T-helper 2 cell treated with Interferon-gamma antibody and Interleukin-4, amounts not matched to agents 100 ng/mL and 5 ng/mL, for 36 hours (primary cell): ENCODE results near the gene UFSP1. TPM values are rescaled to one million over a fixed set of nuclear protein-coding genes. Genes with fewer than 3 reads are reported as not detected.
"Not testable (repeated sequence)": the region's sequence is repeated elsewhere in the genome, so short reads cannot be mapped to it uniquely, and the experiment has no call there.

Source experiments
- intact Hi-C: fragments of 100-400 bp; cut with micrococcal nuclease; formaldehyde crosslinking; loops from one replicate; pipeline ENCODE4 v1.15.1; 2023
- total RNA-seq: library from RNA; stranded (reverse); gene quantifications from 2 replicates; pipeline ENCODE4 v1.2.3, GENCODE V29; 2022

UFSP1 gene
- total RNA-seq = 2.9 and 3.5 TPM in 2 replicates

DNA sequence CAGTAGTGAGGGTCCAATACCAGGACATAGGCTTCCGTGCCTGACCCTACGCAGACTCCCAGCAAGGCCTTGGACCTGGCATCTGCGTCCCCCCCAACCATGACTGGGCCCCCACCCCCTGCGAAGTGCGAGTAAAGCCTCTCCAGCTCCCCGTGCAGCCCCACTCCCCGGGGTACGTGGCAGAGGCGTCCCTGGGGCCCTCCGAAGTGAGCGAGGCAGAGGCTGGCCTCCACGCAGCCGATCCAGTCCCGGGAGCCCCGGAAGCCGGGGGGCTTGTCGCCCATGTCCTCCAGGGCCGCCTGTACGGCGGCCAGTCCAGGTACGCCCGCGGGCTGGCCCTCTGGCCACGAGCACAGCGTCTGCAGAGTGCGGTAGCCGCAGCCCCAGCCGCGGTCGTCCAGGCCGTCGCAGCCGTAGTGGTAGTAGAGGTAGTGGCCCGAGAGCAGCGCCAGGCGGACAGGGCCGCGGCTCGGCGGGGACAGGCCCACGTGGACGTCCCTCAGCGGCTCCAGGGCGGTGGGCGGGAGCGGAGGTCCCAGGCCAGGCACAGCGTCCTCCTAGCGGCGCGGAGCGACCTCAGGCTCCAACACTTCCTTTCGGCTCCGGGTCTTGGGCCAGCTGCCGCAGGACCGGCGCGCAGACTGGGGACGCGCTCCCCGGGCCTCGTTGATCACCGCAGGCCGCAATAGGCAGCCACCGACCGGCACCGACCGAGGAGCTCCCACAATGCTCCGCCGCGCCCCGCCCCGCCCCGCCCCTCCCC, at the start of gene UFSP1:
UFSP1 (minus strand) TSS at position 728 of the 763 bp plus-strand sequence; CDS start at position 284, 444 bp downstream.
- intact Hi-C loops = loop anchor here (1.0 to 10.0 kb wide), 4 partner anchors 37 to 454 kb away; partner anchors contain the start of genes FIS1, PPP1R35, SLC12A9 and VGF

DNA sequence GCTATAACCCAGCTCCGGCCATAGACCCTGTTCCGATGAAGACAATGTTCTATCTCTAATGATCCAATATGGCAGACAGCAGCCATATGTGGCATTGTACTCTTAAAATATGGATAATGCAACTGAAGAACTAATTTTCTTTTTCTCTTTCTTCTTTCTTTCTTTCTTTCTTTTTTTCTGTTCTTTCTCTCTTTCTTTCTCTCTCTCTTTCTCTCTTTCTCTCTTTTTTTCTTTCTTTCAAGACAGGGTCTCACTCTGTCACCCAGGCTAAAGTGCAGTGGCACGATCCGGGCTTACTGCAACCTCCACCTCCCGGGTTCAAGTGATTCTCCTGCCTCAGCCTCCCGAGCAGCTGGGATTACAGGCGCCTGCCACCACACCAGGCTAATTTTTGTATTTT, 46.7 kb upstream of the UFSP1 start:
- intact Hi-C loops = not testable (repeated sequence)

DNA sequence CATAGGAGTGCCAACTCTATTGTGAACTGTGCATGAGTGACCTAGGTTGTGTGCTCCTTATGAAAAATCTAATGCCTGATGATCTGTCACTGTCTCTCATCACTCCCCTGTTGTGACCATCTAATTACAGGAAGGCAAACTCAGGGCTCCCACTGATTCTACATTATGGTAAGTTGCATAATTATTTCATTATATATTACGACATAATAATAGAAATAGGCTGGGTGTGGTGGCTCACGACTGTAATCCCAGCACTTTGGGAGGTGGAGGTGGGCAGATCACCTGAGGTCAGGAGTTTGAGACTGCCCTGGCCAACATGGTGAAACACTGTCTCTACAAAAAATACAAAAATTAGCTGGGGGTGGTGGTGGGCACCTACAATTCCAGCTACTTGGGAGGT, 45.9 kb upstream of the UFSP1 start:
- intact Hi-C loops = not testable (repeated sequence)

DNA sequence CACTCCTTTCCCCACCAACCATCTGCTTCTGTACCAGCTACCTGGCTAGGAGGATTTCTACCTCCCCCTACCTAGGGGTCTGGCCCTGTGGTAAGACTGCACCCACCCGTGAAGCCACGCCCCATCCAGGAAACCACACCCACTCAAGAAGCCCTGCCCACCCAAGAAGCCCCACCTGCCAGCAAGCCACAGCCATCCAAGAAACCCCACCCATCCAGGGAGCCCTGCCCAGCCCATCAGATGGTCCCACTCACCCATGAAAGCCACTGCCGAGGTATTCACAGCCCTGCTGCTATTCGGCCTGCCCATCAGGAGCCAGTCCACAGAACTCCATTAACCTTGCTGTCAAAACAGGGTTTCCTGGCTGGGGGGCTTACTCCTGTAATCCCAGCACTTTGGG, 44.2 kb upstream of the UFSP1 start:
- intact Hi-C loops = no loop called here

DNA sequence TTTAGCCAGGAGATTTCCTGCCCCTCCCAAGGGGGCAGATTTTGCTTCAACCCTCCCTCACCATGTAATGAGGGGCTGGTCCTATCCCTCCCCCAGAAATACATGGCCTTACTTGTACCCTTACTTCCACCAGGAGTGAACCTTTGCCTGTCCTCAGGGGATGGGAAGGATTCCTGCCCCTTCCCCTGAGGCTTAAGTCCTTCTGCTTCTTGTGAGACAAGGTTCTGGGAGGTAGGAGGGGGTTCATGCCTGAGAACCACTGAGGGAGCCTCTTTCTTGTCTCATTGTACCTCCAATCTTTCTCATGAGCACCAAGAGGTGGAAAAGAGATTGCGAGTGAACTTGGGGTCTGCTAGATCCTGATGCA, 40.3 kb upstream of the UFSP1 start:
- intact Hi-C loops = no loop called here

DNA sequence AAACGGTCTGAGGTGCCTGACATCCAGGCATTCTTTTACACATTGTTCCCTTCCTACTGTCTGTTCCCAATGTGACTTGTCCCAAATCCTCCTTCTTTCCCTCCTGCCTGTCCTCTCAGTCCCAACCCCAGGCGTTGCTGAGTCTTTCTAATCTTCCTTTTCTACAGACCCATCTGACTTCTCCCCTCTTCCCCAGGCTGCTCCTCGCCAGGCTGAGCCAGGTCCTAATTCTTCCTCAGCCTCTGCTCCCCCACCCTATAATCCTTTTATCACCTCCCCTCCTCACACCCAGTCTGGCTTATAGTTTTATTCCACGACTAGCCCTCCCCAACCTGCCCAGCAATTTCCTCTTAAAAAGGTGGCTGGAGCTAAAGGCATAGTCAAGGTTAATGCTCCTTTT, 34.1 kb upstream of the UFSP1 start:
- intact Hi-C loops = not testable (repeated sequence)

DNA sequence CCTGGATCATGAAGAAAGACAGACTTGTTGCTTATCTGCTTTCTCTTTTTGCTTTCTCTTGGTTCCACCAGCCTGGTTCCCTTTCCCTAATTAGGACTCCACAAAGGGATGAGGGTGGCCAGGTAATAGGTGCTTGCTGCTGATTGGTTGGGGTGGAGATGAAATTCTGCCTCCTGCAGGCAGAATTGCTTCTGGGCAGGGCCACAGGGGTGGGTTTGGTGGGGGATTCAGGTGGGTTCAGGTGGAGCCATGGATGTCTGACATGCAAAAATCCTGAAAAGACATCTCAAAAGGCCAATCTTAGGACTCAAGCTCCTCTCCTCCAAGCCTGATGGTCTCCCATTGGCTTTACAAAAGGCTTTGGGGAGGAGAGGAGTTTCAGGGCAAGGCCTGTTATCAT, 31.5 kb upstream of the UFSP1 start:
- intact Hi-C loops = no loop called here

DNA sequence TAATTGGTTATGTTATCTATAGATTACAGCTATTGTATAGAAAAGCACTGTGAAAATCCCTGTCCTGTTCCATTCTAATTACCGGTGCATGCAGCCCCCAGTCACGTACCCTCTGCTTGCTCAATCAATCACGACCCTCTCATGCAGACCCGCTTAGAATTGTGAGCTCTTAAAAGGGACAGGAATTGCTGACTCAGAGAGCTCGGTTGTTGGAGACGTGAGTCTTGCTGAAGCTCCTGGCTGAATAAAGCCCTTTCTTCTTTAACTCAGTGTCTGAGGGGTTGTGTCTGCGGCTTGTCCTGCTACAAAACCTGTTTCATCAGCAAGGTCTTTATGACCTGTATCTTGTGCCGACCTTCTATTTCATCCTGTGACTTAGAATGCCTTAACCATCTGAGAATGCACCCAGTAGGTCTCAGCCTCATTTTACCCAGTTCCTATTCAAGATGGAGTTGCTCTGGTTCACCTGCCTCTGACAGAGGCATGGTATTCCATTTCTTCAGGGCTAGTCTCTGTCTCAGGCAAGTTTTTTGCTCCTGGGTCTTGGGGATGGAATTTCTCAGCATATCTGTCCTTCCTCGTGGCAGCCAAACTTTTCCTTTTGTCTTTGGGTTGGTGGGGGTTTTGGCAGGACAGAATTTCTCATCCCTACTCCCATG, 30.4 kb upstream of the UFSP1 start:
- intact Hi-C loops = not testable (repeated sequence)

DNA sequence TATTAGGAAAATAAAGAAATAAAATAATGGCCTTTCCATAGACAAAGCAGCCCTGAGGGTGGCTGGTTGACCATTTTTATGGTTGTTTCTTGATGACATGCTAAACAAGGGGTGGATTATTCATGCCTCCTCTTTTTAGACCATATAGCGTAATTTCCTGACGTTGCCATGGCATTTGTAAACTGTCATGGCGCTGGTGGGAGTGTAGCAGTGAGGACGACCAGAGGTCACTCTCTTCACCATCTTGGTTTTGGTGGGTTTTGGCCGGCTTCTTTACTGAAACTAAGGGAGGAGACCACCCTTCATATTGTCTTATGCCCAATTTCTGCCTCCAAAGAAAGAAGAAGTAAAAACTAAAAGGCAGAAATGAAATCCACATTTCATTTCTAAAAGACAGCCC, 29.8 kb upstream of the UFSP1 start:
- intact Hi-C loops = not testable (repeated sequence)

DNA sequence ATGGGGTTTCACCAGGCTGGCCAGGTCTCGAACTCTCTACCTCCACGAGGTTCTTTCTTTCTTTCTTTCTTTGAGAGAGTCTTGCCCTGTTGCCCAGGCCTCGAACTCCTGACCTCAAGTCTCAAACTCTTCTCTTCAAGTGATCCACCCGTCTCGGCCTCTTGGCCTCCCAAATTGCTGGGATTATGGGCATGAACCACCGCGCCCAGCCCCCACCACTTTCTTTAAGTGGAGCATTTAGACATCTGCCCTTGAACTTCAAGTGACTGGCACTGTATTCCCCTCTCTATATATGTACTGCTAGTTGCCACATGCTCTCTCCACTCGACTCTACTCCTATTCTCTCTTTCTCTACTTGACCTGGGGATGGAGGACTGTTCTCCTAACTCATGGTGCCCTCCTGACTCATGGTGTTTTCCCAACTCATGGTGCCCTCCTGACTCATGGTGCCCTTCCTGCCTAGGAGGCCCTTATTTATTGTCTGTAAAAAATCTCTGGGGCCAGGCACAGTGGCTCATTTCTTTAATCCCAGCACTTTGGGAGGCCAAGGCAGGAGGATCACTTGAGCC, 25.4 kb upstream of the UFSP1 start:
- intact Hi-C loops = no loop called here

DNA sequence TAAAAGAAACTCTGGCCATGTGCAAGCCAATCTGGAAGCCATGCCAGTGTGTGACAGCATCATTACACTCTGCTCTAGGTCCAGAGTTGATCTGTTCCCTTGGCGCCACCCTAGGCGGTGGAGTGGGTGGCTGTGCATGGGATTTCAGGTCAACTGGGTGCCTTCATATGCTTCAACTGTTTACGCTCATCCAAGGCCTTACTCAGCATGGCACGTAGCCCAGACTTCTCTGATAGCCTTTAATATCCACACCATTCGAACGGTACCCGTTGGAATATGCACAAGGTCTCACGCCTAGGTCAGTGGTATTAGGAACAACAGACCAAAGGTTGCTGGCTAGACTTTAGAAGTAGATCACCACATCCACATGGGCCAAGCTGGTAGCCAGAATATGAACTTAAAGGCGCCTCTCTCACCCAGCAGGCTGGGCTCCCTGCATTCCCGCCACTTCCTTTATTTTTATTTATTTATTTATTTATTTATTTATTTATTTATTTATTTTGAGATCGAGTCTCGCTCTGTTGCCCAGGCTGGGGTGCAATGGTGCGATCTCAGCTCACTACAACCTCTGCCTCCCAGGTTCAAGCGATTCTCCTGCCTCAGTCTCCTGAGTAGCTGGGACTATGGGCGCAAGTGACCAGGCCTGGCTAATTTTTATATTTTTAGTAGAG, 24.8 kb upstream of the UFSP1 start:
- intact Hi-C loops = no loop called here

DNA sequence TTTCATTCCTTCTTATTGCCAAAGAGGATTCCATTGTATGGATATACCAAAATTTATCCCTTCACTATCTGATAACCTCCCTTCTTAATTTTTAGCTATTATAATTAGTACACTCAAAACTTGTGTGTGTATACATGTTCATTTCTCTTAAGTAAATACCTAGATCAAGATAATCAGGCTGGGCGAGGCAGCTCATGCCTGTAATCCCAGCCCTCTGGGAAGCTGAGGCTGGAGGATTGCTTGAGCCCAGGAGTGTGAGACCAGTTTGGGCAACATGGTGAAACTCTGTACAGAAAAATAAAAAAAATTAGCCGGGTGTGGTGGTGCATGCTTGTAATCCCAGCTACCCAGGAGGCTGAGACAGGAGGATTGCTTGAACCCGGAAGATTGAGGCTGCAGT, 22.0 kb upstream of the UFSP1 start:
- intact Hi-C loops = no loop called here

DNA sequence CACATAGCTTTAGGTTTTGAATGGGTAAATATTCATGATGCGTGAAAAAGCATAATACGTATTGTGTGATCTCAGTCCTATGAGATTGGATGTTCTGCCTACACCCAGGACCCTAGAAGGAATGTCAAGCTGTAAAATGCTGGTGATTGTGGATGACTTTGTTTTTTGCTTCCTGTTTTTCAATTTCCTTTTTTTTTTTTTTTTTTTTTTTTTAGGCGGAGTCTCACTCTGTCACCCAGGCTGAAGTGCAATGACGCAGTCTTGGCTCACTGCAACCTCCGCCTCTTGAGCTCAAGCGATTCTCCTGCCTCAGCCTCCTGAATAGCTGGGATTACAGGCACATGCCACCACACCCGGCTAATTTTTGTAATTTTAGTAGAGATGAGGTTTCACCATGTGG, 20.9 kb upstream of the UFSP1 start:
- intact Hi-C loops = not testable (repeated sequence)

DNA sequence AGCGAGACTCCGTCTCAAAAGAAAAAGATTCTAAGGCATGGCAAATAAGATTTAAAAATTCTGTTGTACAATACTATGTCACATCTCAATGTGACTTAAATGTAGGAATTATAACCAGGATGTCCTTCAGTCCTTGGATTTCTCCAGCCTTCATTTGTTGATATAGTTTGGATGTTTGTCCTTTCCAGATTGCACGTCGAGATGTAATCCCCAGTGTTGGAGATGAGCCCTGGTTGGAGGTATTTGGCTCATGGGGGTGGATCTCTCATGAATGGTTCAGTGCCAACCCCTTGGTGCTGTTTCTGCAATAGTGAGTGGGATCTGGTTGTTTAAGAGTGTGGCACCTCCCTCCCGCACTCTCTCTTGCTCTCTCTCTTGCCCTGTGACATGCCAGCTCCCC, 19.0 kb upstream of the UFSP1 start:
- intact Hi-C loops = no loop called here

DNA sequence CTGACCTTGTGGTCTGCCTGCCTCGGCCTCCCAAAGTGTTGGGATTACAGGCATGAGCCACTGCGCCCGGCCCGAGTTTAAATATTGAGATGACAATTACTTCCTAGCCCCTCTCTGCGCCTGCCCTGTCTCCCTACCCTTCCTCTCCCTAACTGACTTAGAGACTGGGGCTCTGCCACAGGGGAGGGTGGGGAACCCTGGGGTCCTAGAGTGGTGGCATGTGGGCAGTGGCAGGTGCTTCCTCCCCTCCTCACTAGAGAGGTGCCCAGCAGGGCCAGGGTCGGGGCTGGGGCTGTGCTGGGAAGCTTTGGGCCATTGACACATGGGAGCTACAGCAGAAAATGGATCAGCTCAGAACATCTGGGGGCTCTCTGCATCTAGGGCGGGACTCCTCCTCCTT, 13.1 kb upstream of the UFSP1 start:
- intact Hi-C loops = no loop called here

DNA sequence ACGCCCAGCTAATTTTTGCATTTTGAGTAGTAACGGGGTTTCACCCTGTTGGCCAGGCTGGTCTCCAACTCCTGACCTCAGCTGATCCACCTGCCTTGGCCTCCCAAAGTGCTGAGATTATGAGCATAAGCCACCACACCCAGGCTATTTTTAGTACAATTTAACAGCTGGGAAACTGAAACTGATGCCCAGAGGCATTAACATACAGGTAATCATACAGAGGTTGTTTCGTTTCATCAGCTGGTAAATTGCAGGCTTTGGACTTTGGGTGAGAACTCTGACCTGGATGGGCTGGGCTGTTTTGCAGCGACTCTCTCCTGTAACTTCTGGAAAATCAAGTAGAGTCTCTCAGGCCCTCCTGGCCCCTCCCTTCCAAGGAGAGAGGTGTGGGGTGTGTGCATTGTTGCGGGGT, 12.4 kb upstream of the UFSP1 start:
- intact Hi-C loops = no loop called here

DNA sequence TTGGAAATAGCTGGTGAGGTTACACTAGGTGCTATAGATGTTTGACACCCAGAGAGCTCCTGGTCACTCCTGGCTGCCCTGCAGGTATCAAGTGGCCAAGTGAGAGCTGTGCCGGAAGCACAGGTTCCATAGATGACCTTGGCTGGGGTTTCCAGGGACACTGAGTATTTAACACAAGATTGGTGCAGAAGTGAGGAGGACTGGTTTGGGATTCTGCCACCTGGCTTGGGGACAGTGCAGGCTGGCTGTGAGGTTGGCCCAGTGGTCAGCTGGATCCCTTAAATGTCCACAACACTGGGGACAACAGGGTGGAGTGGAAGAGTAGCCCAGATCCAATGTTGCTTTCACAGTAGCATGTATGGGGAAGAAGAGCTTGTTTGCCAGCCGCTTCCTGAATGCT, 11.5 kb upstream of the UFSP1 start:
- intact Hi-C loops = no loop called here

DNA sequence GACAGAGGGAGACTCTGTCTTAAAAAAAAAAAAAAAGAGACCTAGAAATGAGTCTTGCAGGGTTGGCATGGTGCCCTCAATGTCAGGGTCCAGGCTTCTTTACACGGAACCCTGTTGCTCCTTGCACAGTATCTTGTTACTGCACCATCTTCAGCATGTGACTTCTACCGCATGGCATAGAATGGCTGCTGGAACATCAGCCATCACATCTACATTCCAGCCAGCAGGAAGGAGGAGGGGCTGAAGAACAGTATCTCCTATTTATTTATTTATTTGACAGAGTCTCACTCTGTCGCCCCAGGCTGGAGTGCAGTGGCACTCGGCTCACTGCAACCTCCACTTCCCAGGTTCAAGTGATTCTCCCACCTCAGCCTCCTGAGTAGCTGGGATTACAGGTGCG, 9.9 kb upstream of the UFSP1 start:
- intact Hi-C loops = no loop called here

DNA sequence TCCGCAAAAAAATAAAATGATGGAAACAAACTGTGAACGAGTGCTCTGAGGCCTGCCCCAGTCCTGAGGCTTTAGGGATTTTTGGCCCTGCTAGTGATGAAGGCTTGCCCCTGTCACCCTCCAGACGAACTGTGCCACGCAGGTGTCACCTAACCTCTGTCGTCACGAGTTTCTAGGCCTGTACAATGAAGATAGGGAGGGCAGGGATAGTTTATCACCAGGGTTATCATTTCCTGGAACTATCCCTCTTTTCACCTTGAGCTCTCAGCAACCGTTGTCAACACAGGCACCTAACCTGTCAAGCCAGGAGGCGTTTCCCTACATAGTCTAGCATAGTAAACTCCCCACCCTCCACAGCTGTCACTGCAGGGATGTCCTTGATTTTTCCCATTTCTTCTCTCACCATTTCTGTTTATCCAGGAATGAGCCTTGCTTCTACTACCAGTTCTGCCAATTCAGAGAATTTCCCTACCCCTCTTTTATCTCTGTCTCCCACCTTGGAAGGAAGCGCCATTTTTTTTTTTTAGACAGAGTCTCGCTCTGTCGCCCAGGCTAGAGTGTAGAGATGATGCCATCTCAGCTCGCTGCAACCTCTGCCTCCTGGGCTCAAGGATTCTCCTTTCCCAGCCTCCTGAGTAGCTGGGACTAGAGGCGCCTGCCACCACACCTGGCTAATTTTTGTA, 8.4 kb upstream of the UFSP1 start:
- intact Hi-C loops = loop anchor here (1.0 kb wide), 1 partner anchor 161 kb away; no protein-coding TSS in a partner anchor

DNA sequence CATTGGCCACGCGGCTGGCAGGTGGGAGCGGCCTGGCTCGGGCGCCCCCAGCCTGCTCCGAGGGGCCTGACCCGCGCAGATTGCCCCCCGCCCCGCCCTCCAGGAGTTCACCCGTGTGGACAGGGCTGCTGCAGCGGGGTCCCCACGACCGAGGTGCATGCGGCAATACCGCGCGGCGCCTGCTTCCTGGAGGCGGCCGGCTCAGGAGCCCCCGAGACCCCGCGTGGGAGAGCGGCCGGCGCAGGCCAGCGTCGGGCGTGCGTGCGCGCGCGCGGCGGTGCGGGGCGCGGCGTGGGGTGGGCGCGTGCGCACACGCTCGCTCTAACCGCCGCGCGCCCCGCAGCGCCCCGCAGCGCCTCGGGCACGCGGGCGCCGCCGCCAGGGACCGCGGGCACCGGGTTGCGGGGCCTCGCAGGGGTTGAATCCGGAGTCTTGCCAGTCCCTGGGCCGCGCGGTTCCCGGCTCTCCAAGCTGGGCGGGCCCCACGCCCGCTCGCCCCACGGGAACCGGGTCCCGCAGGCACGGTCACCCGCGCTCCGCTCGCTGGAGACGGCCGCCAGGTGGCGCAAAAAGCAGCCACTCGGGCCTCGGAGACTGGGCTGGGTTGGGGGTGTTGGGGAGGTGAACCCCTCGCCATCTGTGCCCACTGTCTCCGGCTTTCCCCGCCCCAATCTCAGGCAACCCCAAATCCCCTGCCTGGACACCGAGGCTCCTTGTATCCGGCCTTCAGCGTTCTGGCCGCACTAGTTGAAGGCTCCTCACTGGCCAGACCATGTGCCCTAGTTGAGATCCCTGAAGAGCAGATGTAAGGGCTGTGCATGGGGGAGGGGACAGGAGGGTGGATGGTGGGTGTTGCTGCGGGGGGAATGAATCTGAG, 7.5 kb upstream of the UFSP1 start:
- intact Hi-C loops = loop anchor here (1.0 kb wide), 1 partner anchor 162 kb away; no protein-coding TSS in a partner anchor
